Measurements from ENCODE around the gene SCD. TPM values are rescaled to one million over a fixed set of nuclear protein-coding genes. Genes with fewer than 3 reads are reported as not detected.

Gene SCD
- total RNA-seq, 1 experiment from 2014 or later, result 165 TPM

- no peak for DNase-seq (ENCODE audit: extremely low read depth, low read depth)
Observed at GRCh38 chr10:100391163-100392002, 44.4 kb downstream of the SCD start.

GRCh38 chr10:100392686-100393003 lies 45.6 kb downstream of the SCD start:
- DNase-seq (ENCODE audit: extremely low read depth, low read depth), result no peak

GRCh38 chr10:100395626-100396025 lies 48.6 kb downstream of the SCD start:
- DNase-seq (ENCODE audit: extremely low read depth, low read depth), result no peak

DNA sequence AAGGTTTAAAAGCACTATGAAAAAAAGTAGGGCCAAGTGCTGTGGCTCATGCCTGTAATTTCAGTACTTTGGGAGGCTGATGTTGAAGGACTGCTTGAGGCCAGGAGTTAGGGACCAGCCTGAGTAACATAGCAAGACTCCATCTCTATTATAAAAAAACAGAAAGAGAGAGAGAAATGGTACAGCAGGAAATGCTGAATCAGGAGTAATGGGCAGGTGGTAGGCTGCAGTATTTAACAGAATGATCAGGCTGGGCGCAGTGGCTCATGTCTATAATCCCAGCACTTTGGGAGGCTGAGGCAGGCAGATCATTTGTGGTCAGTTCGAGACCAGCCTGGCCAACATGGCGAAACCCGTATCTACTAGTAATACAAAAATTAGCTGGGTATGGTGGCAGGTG lies 49.6 kb downstream of the SCD start:
- DNase-seq (ENCODE audit: extremely low read depth, low read depth), result no peak

- DNase-seq (ENCODE audit: extremely low read depth, low read depth), result no peak
Observed at GRCh38 chr10:100401631-100402328, 54.7 kb downstream of the SCD start.

DNA sequence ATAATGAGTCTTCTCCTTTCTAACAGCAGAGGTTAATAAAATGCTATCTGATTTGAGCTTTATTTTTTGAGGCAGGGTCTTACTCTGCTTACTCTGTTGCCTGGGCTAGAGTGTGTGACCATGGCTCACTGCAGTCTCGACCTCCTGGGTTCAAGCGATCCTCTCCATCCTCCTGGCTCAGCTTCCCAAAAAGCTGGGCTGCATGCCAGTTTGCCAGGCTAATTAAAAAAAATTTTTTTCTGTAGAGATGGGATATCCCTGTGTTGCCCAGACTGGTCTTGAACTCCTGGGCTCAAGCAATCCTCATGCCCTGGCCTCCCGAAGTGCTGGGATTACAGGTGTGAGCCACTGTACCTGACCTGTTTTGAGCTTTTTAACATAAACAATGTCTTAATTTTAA lies 56.7 kb downstream of the SCD start:
- DNase-seq (ENCODE audit: extremely low read depth, low read depth), result no peak

DNA sequence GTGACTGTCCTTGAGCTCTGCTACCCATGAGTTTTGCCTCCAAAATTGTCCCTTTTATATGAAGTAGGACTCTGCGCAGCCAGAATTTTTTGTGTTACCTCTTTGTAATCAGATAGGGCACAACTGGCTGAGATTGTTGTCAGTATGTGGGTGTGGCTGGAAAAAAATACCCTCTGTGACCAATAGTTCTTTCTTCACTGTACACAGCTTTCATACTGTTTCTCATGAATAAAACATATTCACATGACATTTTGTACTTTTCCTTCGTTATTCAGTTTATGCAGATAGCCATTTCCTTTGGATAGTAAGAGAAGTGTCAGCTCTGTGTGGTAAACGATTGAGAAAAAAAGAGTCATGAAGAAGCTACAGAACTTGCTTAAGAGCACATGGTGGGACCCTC lies 66.1 kb downstream of the SCD start:
- DNase-seq (ENCODE audit: extremely low read depth, low read depth), result no peak

Small RNA genes within 50 kb of the gene (small RNA-seq; reads per million reads assigned to genes)
- gene RF00019, result 0 reads per million in 2 experiments

Other genes starting within 250 kb of the SCD start
- gene ERLIN1, start 161.2 kb upstream of the SCD start, total RNA-seq (2014; rRNA removed; shearing (Covaris generic)), result 45.7 and 48.0 TPM in 2 replicates
- 43.8 and 48.7 TPM in 2 replicates for gene CHUK, start 117.6 kb upstream of the SCD start, total RNA-seq (2014; rRNA removed; shearing (Covaris generic))
- gene CWF19L1, start 79.6 kb upstream of the SCD start, total RNA-seq (2014; rRNA removed; shearing (Covaris generic)), result 45.3 and 49.8 TPM in 2 replicates
- 82.3 and 85.3 TPM in 2 replicates for gene BLOC1S2, start 60.6 kb upstream of the SCD start, total RNA-seq (2014; rRNA removed; shearing (Covaris generic))
- gene PKD2L1, start 17.0 kb upstream of the SCD start, total RNA-seq (2014; rRNA removed; shearing (Covaris generic)), result 0.05 TPM in 1 of 2 replicates, not detected in the other
- 0.10 TPM in 1 of 2 replicates, not detected in the other for gene WNT8B, start 115.8 kb downstream of the SCD start, total RNA-seq (2014; rRNA removed; shearing (Covaris generic))
- 2.0 and 2.6 TPM in 2 replicates for gene SEC31B, start 172.6 kb downstream of the SCD start, total RNA-seq (2014; rRNA removed; shearing (Covaris generic))
- 433 and 456 TPM in 2 replicates for gene NDUFB8, start 182.6 kb downstream of the SCD start, total RNA-seq (2014; rRNA removed; shearing (Covaris generic))
- gene HIF1AN, start 188.7 kb downstream of the SCD start, total RNA-seq (2014; rRNA removed; shearing (Covaris generic)), result 7.8 and 9.3 TPM in 2 replicates